WTC11 (cell line): Measurements from ENCODE around the gene PAQR6. TPM values are rescaled to one million over a fixed set of nuclear protein-coding genes. Genes with fewer than 3 reads are reported as not detected.

ENCODE experiments used
- ATAC-seq: fragments of 200-7000 bp; cut with Tn5 transposase; 2 replicates; pipeline ENCODE4 v1.10.0; 2021; ENCODE audit warnings: mild to moderate bottlenecking, moderate library complexity
- CTCF ChIA-PET: fragments of 300-600 bp; sonication (Branson Sonifier 250); formaldehyde crosslinking; loops from one replicate; lab custom pipeline; 2021; ENCODE audit warnings: antibody characterized with exemption; lab: Charles Lee
- POLR2A ChIA-PET: fragments of 350-600 bp; sonication (Branson Sonifier 250); formaldehyde crosslinking; loops from one replicate; lab custom pipeline; 2021; ENCODE audit warnings: antibody characterized with exemption; lab: Charles Lee
- DNase-seq: peaks from one replicate; pipeline ENCODE4 v3.0.0; 2021; ENCODE audit warnings: low spot score
- H3K27ac Mint-ChIP-seq: 2 replicates; pipeline ENCODE4 v1.8.0; 2021; ENCODE audit warnings: mixed read lengths
- H3K27me3 Mint-ChIP-seq: 2 replicates; pipeline ENCODE4 v1.8.0; 2021; ENCODE audit warnings: low read depth, mild to moderate bottlenecking, moderate library complexity, mixed read lengths
- H3K36me3 Mint-ChIP-seq: 2 replicates; pipeline ENCODE4 v1.8.0; 2021; ENCODE audit warnings: mixed read lengths
- H3K4me1 Mint-ChIP-seq: 2 replicates; pipeline ENCODE4 v1.8.0; 2022; ENCODE audit warnings: mixed read lengths
- H3K4me3 Mint-ChIP-seq: 2 replicates; pipeline ENCODE4 v1.8.0; 2021; ENCODE audit warnings: mild to moderate bottlenecking, moderate library complexity, mixed read lengths
- H3K9me3 Mint-ChIP-seq: 2 replicates; pipeline ENCODE4 v1.8.0; 2021; ENCODE audit warnings: mixed read lengths
- AR ChIP-seq: fragments of 250-450 bp; sonication (Bioruptor Pico); IDR thresholded peaks from 2 replicates; pipeline ENCODE4 v1.9.0; 2021; ENCODE audit warnings: mild to moderate bottlenecking
- E2F4 ChIP-seq: sonication (generic); formaldehyde crosslinking; IDR thresholded peaks from 2 replicates; pipeline ENCODE4 v1.8.1; 2022; ENCODE audit warnings: low read depth, mild to moderate bottlenecking, moderate library complexity, missing genetic modification reagents, borderline replicate concordance
- FOXK1 ChIP-seq: sonication (generic); formaldehyde crosslinking; IDR thresholded peaks from 2 replicates; pipeline ENCODE4 v1.8.0; 2022; ENCODE audit warnings: mild to moderate bottlenecking, moderate library complexity, missing genetic modification reagents
- FOXP1 ChIP-seq: sonication (generic); formaldehyde crosslinking; IDR thresholded peaks from 2 replicates; pipeline ENCODE4 v1.8.0; 2022; ENCODE audit warnings: missing genetic modification reagents, mild to moderate bottlenecking, moderate library complexity, borderline replicate concordance
- KAT7 ChIP-seq: sonication (generic); formaldehyde crosslinking; IDR thresholded peaks from 2 replicates; pipeline ENCODE4 v1.8.1; 2023; ENCODE audit warnings: missing genetic modification reagents, mild to moderate bottlenecking, borderline replicate concordance
- NR2C2 ChIP-seq: sonication (generic); formaldehyde crosslinking; IDR thresholded peaks from 2 replicates; pipeline ENCODE4 v1.8.0; 2022; ENCODE audit warnings: mild to moderate bottlenecking, missing genetic modification reagents
- PRRX2 ChIP-seq: fragments of 250-450 bp; sonication (Bioruptor Pico); IDR thresholded peaks from 2 replicates; pipeline ENCODE4 v1.8.0; 2021; ENCODE audit warnings: mild to moderate bottlenecking
- SMAD3 ChIP-seq: sonication (generic); formaldehyde crosslinking; IDR thresholded peaks from 2 replicates; pipeline ENCODE4 v1.8.0; 2022; ENCODE audit warnings: missing genetic modification reagents, mild to moderate bottlenecking, borderline replicate concordance
- SP1 ChIP-seq: sonication (generic); formaldehyde crosslinking; conservative IDR thresholded peaks from 2 replicates; pipeline ENCODE4 v1.8.1; 2022; ENCODE audit warnings: missing genetic modification reagents
- ZNF219 ChIP-seq: sonication (generic); formaldehyde crosslinking; IDR thresholded peaks from 2 replicates; pipeline ENCODE4 v1.8.0; 2023; ENCODE audit warnings: missing genetic modification reagents, mild to moderate bottlenecking, borderline replicate concordance
- ZNF396 ChIP-seq: fragments of 250-450 bp; sonication (Bioruptor Pico); IDR thresholded peaks from 2 replicates; pipeline ENCODE4 v1.8.0; 2021; ENCODE audit warnings: mild to moderate bottlenecking, moderate library complexity, borderline replicate concordance
- total RNA-seq: library from RNA; stranded (reverse); gene quantifications from 3 replicates; pipeline ENCODE4 v1.2.3, GENCODE V29; 2021
- TF ChIP-seq, protein P1 (sequence below): sonication (generic); formaldehyde crosslinking; IDR thresholded peaks from 2 replicates; pipeline ENCODE4 v1.8.1; 2022; ENCODE audit warnings: low read depth, missing genetic modification reagents, borderline replicate concordance
- TF ChIP-seq, protein P2 (sequence below): fragments of 250-450 bp; sonication (Bioruptor Pico); conservative IDR thresholded peaks from 2 replicates; pipeline ENCODE4 v1.9.0; 2021; ENCODE audit warnings: mild to moderate bottlenecking
- TF ChIP-seq, protein P3 (sequence below): sonication (generic); formaldehyde crosslinking; IDR thresholded peaks from 2 replicates; pipeline ENCODE4 v1.8.0; 2022; ENCODE audit warnings: mild to moderate bottlenecking, missing genetic modification reagents
- TF ChIP-seq, protein P4 (sequence below): sonication (generic); formaldehyde crosslinking; conservative IDR thresholded peaks from 2 replicates; pipeline ENCODE4 v1.8.1; 2022; ENCODE audit warnings: mild to moderate bottlenecking, missing genetic modification reagents

Gene PAQR6
- total RNA-seq, 1 experiment from 2014 or later = 5.9 TPM

DNA sequence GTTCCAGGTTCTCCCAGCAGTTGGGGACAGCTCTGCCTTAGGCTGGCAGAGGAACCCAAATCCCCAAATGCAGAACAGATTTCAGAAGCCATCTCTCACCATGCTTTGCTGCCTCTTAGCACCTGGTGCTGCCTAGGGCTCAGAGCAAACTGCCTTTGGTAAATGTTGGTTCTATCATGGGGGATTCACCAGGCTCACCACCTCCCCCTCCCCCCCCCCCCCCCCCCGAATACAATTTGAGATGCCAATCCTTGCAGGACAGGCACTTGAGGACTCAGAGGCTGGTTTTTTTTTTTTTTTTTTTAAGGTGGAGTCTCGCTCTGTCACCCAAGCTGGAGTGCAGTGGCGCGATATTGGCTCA lies 447 bp upstream of the PAQR6 start:
- Mint-ChIP-seq H3K4me3 (no peak overlapping the region), H3K4me1 (peaks cover 22% of the 10 kb centered on the region), H3K9me3 (no peaks in the 10 kb centered on the region), H3K27ac (0 out of 2 replicates have a peak overlapping the region, but pooled peaks have one; percentile 49), H3K36me3 (peaks cover 36% of the 10 kb centered on the region), H3K27me3 (peaks cover 4% of the 10 kb centered on the region)
- ChIA-PET CTCF (interaction anchor here (0.5 to 5.1 kb wide), 13 partner anchors 11 to 232 kb away, joined by 3 to 84 read pairs (median 3); no protein-coding TSS in a partner anchor), POLR2A (interaction anchor here (0.6 to 1.1 kb wide), 2 partner anchors 271 to 981 kb away, joined by 3 read pairs; no protein-coding TSS in a partner anchor)
- ATAC-seq (no peak), DNase-seq (no peak)
- TF ChIP-seq KAT7 (no peak), AR (CRISPR knock-in tag) (no peak), ZNF396 (CRISPR knock-in tag) (no peak), E2F4 (no peak), ZNF219 (CRISPR knock-in tag) (no peak), SMAD3 (CRISPR knock-in tag) (no peak), FOXK1 (no peak)
- TF ChIP-seq, protein P1, sequence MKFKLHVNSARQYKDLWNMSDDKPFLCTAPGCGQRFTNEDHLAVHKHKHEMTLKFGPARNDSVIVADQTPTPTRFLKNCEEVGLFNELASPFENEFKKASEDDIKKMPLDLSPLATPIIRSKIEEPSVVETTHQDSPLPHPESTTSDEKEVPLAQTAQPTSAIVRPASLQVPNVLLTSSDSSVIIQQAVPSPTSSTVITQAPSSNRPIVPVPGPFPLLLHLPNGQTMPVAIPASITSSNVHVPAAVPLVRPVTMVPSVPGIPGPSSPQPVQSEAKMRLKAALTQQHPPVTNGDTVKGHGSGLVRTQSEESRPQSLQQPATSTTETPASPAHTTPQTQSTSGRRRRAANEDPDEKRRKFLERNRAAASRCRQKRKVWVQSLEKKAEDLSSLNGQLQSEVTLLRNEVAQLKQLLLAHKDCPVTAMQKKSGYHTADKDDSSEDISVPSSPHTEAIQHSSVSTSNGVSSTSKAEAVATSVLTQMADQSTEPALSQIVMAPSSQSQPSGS (CRISPR knock-in tag) = no peak
- TF ChIP-seq, protein P2, sequence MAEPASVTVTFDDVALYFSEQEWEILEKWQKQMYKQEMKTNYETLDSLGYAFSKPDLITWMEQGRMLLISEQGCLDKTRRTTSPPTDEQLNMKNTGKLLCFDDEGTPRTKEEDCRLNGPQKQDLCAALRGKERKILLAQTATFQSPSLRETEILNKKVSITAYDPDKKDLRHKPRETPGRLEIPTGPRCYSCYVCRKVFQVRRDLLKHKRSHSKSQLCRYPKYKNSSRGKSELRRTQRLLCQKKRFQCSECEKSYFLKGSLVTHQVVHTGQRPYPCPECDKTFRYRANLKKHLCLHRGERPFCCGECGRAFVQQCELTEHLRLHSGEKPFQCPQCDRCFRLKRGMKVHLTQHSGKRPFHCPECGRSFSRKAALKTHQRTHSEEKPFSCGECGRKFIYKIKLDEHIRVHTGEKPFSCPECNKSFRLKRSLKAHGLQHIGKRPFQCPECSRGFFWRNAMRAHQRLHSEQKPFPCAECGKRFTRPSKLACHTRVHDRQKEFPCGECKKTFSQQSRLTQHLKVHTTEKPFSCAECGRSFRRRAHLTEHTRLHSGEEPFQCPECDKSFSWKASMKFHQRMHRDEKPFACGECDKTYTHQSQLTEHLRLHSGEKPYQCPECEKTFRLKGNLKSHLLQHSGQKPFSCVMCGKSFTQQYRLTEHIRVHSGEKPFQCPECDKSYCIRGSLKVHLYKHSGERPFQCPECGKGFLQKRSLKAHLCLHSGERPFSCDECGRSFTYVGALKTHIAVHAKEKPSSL = no peak
- TF ChIP-seq, protein P3, sequence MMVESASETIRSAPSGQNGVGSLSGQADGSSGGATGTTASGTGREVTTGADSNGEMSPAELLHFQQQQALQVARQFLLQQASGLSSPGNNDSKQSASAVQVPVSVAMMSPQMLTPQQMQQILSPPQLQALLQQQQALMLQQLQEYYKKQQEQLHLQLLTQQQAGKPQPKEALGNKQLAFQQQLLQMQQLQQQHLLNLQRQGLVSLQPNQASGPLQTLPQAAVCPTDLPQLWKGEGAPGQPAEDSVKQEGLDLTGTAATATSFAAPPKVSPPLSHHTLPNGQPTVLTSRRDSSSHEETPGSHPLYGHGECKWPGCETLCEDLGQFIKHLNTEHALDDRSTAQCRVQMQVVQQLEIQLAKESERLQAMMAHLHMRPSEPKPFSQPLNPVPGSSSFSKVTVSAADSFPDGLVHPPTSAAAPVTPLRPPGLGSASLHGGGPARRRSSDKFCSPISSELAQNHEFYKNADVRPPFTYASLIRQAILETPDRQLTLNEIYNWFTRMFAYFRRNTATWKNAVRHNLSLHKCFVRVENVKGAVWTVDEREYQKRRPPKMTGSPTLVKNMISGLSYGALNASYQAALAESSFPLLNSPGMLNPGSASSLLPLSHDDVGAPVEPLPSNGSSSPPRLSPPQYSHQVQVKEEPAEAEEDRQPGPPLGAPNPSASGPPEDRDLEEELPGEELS (CRISPR knock-in tag) = no peak

DNA sequence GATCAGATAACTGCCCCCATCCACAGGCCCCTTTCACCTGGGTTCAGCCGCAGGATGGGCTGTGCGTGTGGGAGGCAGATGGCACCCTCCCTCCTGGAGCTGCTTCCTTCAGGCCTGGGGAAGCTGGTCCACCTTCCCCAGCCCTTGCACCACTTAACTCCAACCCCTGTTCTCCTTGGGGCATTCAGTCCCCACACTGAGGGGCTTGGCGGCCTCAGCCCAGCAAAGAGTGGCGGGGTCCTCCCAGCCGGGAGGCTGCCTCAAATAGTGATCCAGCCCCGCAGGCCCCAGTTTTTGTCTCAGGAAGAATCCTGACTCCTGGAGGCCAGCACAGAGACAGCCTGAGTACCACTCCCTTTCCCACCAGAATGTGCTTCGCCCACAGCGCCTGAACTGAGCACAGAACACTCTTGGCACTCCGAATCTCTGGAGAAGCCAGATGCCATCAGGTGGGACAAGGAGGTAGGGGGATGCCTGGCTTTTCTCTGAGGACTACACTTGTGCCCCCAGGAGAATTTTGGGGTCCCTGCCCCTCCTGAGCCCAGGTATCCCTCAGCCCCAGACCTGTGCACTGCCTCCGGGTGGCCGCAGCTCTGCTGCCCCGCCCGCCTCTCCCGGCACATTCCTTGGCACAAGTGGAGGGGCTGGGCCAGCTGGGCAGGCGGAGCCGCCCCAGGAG lies 936 bp downstream of the PAQR6 start:
- DNase-seq (no peak), ATAC-seq (peak; percentile 4)
- Mint-ChIP-seq H3K36me3 (peaks cover 22% of the 10 kb centered on the region), H3K4me1 (peaks cover 22% of the 10 kb centered on the region), H3K9me3 (no peaks in the 10 kb centered on the region), H3K27ac (no peak overlapping the region), H3K27me3 (peaks cover 4% of the 10 kb centered on the region), H3K4me3 (no peak overlapping the region)
- ChIA-PET CTCF (interaction anchor here (0.7 to 5.1 kb wide), 14 partner anchors 13 to 199 kb away, joined by 3 to 84 read pairs (median 8); partner anchors contain the start of gene SMG5), POLR2A (interaction anchor here (1.1 to 1.5 kb wide), 4 partner anchors 34 to 270 kb away, joined by 3 to 7 read pairs (median 4); partner anchors contain the start of genes PMF1 and SMG5)
- TF ChIP-seq FOXP1 (CRISPR knock-in tag) = 0 out of 2 replicates have a peak, but pooled peaks have one; percentile 18
- no peak for TF ChIP-seq NR2C2 (CRISPR knock-in tag)
- TF ChIP-seq SP1 (CRISPR knock-in tag) = 0 out of 2 replicates have a peak, but pooled peaks have one; percentile 20
- TF ChIP-seq, protein P4, sequence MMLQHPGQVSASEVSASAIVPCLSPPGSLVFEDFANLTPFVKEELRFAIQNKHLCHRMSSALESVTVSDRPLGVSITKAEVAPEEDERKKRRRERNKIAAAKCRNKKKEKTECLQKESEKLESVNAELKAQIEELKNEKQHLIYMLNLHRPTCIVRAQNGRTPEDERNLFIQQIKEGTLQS (CRISPR knock-in tag) = no peak
- TF ChIP-seq PRRX2 (CRISPR knock-in tag) = no peak
